Tibial nerve (tissue), 4 donors: Measurements from ENCODE around the gene LRRTM4.

Source experiments
- CTCF ChIP-seq, 5 experiments: fragments of 200-600 bp in 3 of 5; fragments of 450-650 bp in 2 of 5; sonication (generic) in 3 of 5; IDR thresholded peaks; one replicate each; pipeline ENCODE4 v1.5.1; 2016 to 2019; ENCODE audit warnings: antibody characterized with exemption in 5 of 5, mild to moderate bottlenecking in 3 of 5, moderate library complexity in 2 of 5
- EP300 ChIP-seq, 2 donors: sonication (generic); formaldehyde crosslinking; IDR thresholded peaks; one replicate each; pipeline ENCODE4 v1.6.1; 2017; ENCODE audit warnings: antibody characterized with exemption in 2 of 2, mild to moderate bottlenecking in 1 of 2
- POLR2A ChIP-seq, 2 donors: fragments of 450-650 bp; IDR thresholded peaks; one replicate each; pipeline ENCODE4 v1.6.1; 2017; ENCODE audit warnings: antibody characterized with exemption in 2 of 2, mild to moderate bottlenecking in 2 of 2, moderate library complexity in 2 of 2

- no peak for TF ChIP-seq EP300 (IDR thresholded peaks at IDR 0.05)
- no peak for TF ChIP-seq CTCF (IDR thresholded peaks at IDR 0.05)
- no peak for TF ChIP-seq POLR2A (IDR thresholded peaks at IDR 0.05)
Observed at GRCh38 chr2:77336013-77336412, 186.2 kb downstream of the LRRTM4 start.
